Measurements from ENCODE around the gene QRFPR. TPM values are rescaled to one million over a fixed set of nuclear protein-coding genes. Genes with fewer than 3 reads are reported as not detected.

QRFPR gene
- total and polyA plus RNA-seq, 2 of the 8 experiments (the other 6 are each of a cell fraction or from before 2014, with no cell fraction given) = 1.0 to 2.9 TPM

- Histone ChIP-seq H3K27me3 (replicated peaks in 1 of 4; ENCODE audit: control insufficient read depth in 3 of 4, extremely low read depth in 1 of 4, insufficient read depth in 3 of 4, low read length in 3 of 4) (no peaks in the 10 kb centered on the region), H3K14ac (ENCODE audit: insufficient read length) (no peak overlapping the region), H3K4me1 (replicated peaks in 1 of 4; ENCODE audit: control insufficient read depth in 3 of 4, insufficient read depth in 4 of 4, low read length in 3 of 4) (no peaks in the 10 kb centered on the region), H2BK20ac (ENCODE audit: low read length) (no peak overlapping the region), H2BK12ac (ENCODE audit: low read depth, low read length) (no peak overlapping the region), H2AFZ (ENCODE audit: low read length) (no peak overlapping the region), H3K9me3 (ENCODE audit: insufficient read depth in 2 of 2, low read depth in 1 of 2, low read length in 1 of 2) (no peaks in the 10 kb centered on the region), H3K9ac (replicated peaks in 1 of 4; ENCODE audit: extremely low read depth in 1 of 4, low read depth in 3 of 4, low read length in 3 of 4) (no peak overlapping the region), H3K27ac (ENCODE audit: low read depth, low read length) (no peak overlapping the region), H2AK5ac (ENCODE audit: low read depth, low read length) (no peak overlapping the region), H2BK5ac (ENCODE audit: low read depth, low read length) (no peak overlapping the region), H3K79me1 (ENCODE audit: low read depth, low read length) (no peaks in the 10 kb centered on the region), H3K4me2 (ENCODE audit: insufficient read depth in 1 of 2, low read depth in 2 of 2, low read length in 2 of 2) (no peak overlapping the region), H3K56ac (replicated peaks; ENCODE audit: insufficient read length, low read depth, low read length) (no peak overlapping the region), H3K79me2 (ENCODE audit: control insufficient read depth in 1 of 2, insufficient read depth in 2 of 2, low read length in 2 of 2) (no peaks in the 10 kb centered on the region), H2BK120ac (replicated peaks; ENCODE audit: low read depth, low read length) (no peak overlapping the region), H3K18ac (ENCODE audit: extremely low read depth, low read length) (no peak overlapping the region), H4K5ac (ENCODE audit: insufficient read length, low read depth, low read length) (no peak overlapping the region), H4K8ac (ENCODE audit: extremely low read depth, insufficient read depth, low read length) (no peak overlapping the region), H2BK15ac (ENCODE audit: low read length) (no peak overlapping the region), H4K91ac (replicated peaks; ENCODE audit: insufficient read length, low read length) (no peak overlapping the region), H4K20me1 (replicated peaks in 1 of 2; ENCODE audit: control insufficient read depth in 1 of 2, insufficient read depth in 2 of 2, low read length in 2 of 2) (no peaks in the 10 kb centered on the region), H3K23ac (ENCODE audit: insufficient read length) (no peak overlapping the region), H3K36me3 (ENCODE audit: control insufficient read depth in 2 of 4, insufficient read depth in 4 of 4, low read length in 3 of 4) (no peaks in the 10 kb centered on the region), H3K4me3 (ENCODE audit: extremely low read depth in 1 of 4, insufficient read depth in 2 of 4, low read depth in 3 of 4, low read length in 4 of 4) (no peak overlapping the region), H3K23me2 (ENCODE audit: low read depth, low read length) (no peaks in the 10 kb centered on the region), H3K4ac (replicated peaks; ENCODE audit: insufficient read length, low read depth, low read length) (no peak overlapping the region)
- POLR2A ChIA-PET (ENCODE audit: partially characterized antibody) = no interaction called here
- TF ChIP-seq YY1 (IDR thresholded peaks at IDR 0.05; ENCODE audit: low read depth, low read length) (no peak), SP2 (IDR thresholded peaks at IDR 0.05; ENCODE audit: low read length) (no peak), TEAD4 (IDR thresholded peaks at IDR 0.05; ENCODE audit: low read depth, low read length) (no peak), POLR2A (IDR thresholded peaks at IDR 0.05; ENCODE audit: control extremely low read depth in 1 of 2, low read depth in 2 of 2, low read length in 2 of 2) (no peak), NRF1 (IDR thresholded peaks at IDR 0.05; ENCODE audit: low read depth, low read length) (no peak), NANOG (IDR thresholded peaks at IDR 0.05; ENCODE audit: insufficient read depth, low read depth, low read length, poor library complexity, severe bottlenecking) (no peak)
- FAIRE-seq (no peak), DNase-seq (ENCODE audit: low read depth in 1 of 2, low spot score in 2 of 2) (no peak)
- CTCF ChIA-PET (ENCODE audit: partially characterized antibody) = interaction anchor here (1.1 to 1.5 kb wide), 2 partner anchors 10 to 61 kb away, joined by 3 to 10 read pairs; no protein-coding TSS in a partner anchor
- WGBS, 2 experiments (ENCODE audit: extremely low coverage in 1 of 2, insufficient coverage in 1 of 2, insufficient read length in 1 of 2, insufficient replicate concordance in 2 of 2, low coverage in 1 of 2, low lambda C conversion rate in 2 of 2, missing lambda C conversion rate in 1 of 2) = 83% methylated on average over 1 of the region's 1 CpG; no CpG with 5 or more reads in 1 of the 2 experiments
These were observed 20.3 kb downstream of the QRFPR start for GRCh38 chr4:121360495-121360894.
